GM12878 (cell line): Measurements from ENCODE around the gene PTGES3L. TPM values are rescaled to one million over a fixed set of nuclear protein-coding genes. Genes with fewer than 3 reads are reported as not detected.

Experiments used
- ATAC-seq: fragments of 200-7000 bp; cut with Tn5 transposase; 3 replicates; pipeline ENCODE4 v1.9.1; 2020; ENCODE audit warnings: mild to moderate bottlenecking, moderate library complexity
- BruUV-seq: library from RNA; stranded (reverse); fragments of 400-500 nt; replicated peaks from 2 replicates; lab custom pipeline; 2021; lab: Mats Ljungman, UMichigan
- CTCF ChIA-PET: fragments of 300-600 bp; sonication (Branson Sonifier 250); formaldehyde crosslinking; extraction: SDS; loops from one replicate; lab custom pipeline; 2021; ENCODE audit warnings: inconsistent platforms; lab: Yijun Ruan, JAX
- POLR2A ChIA-PET: fragments of 350-600 bp; formaldehyde crosslinking; extraction: SDS; loops from one replicate; lab custom pipeline; 2021; ENCODE audit warnings: inconsistent platforms; lab: Charles Lee
- RAD21 ChIA-PET: fragments of 300-600 bp; sonication (Branson Sonifier 250); formaldehyde crosslinking; loops from one replicate; lab custom pipeline; 2023; ENCODE audit warnings: antibody characterized with exemption; ENCODE audit not compliant: unreplicated experiment; lab: Charles Lee
- SMC1A ChIA-PET: fragments of 300-600 bp; sonication (Branson Sonifier 250); formaldehyde crosslinking; loops from one replicate; lab custom pipeline; 2023; ENCODE audit not compliant: unreplicated experiment, uncharacterized antibody; lab: Charles Lee
- DNase-seq: peaks from one replicate; pipeline ENCODE4 v3.0.0-alpha.2; 2011; ENCODE audit warnings: low read depth, low spot score
- FAIRE-seq: peaks from 3 replicates; lab custom pipeline; 2011; peaks lifted over from hg19 to GRCh38; lab: Jason Lieb, UNC
- H2AFZ ChIP-seq: 2 replicates; pipeline ENCODE4 v1.6.0; 2011; ENCODE audit warnings: low read depth, low read length, control low read depth; ENCODE audit not compliant: control insufficient read depth
- H3K27ac ChIP-seq: 2 replicates; pipeline ENCODE4 v1.5.1; 2011; ENCODE audit warnings: control low read depth; ENCODE audit not compliant: control insufficient read depth, insufficient read depth
- H3K27me3 ChIP-seq, 2 experiments: replicated peaks in 1 of 2; 2 replicates each; pipeline versions ENCODE4 v1.6.0 to v1.6.1; 2011; ENCODE audit warnings: low read length in 1 of 2; ENCODE audit not compliant: control insufficient read depth in 2 of 2, insufficient read depth in 2 of 2
- H3K36me3 ChIP-seq, 2 experiments: 2 replicates each; pipeline ENCODE4 v1.5.1; 2011; ENCODE audit warnings: low read length in 1 of 2; ENCODE audit not compliant: control insufficient read depth in 2 of 2, insufficient read depth in 2 of 2
- H3K4me1 ChIP-seq: 2 replicates; pipeline ENCODE4 v1.6.1; 2011; ENCODE audit warnings: mild to moderate bottlenecking, low read length, moderate library complexity, mixed read lengths; ENCODE audit not compliant: control insufficient read depth, insufficient read depth
- H3K4me2 ChIP-seq: 2 replicates; pipeline ENCODE4 v1.6.0; 2011; ENCODE audit warnings: control low read depth; ENCODE audit not compliant: control insufficient read depth, insufficient read depth
- H3K4me3 ChIP-seq: fragments of 200-600 bp; sonication (generic); 2 replicates; pipeline ENCODE4 v1.5.1; 2016
- H3K79me2 ChIP-seq: 2 replicates; pipeline ENCODE4 v1.6.0; 2011; ENCODE audit warnings: low read length; ENCODE audit not compliant: control insufficient read depth, insufficient read depth
- H3K9ac ChIP-seq: 2 replicates; pipeline ENCODE4 v1.8.0; 2011; ENCODE audit warnings: low read length, control low read depth, mixed read lengths; ENCODE audit not compliant: control insufficient read depth, insufficient read depth
- H3K9me3 ChIP-seq: replicated peaks from 3 replicates; pipeline ENCODE4 v1.5.1; 2011; ENCODE audit warnings: mild to moderate bottlenecking, low read length; ENCODE audit not compliant: control insufficient read depth, insufficient read depth
- H4K20me1 ChIP-seq: 2 replicates; pipeline ENCODE4 v1.6.0; 2011; ENCODE audit not compliant: control insufficient read depth, insufficient read depth
- BCL11A ChIP-seq: IDR thresholded peaks from 2 replicates; pipeline ENCODE4 v1.6.1; 2011; ENCODE audit warnings: low read depth, low read length
- CBFB ChIP-seq: IDR thresholded peaks from 2 replicates; pipeline ENCODE4 v1.6.1; 2016; ENCODE audit warnings: antibody characterized with exemption, low read depth
- CEBPB ChIP-seq, 2 experiments: fragments of 150-350 bp in 1 of 2; IDR thresholded peaks; 2 replicates each; pipeline ENCODE4 v1.6.1; 2012 to 2014; ENCODE audit warnings: low read depth in 2 of 2, low read length in 2 of 2, borderline replicate concordance in 1 of 2, inconsistent platforms in 1 of 2
- ELK1 ChIP-seq: IDR thresholded peaks from 2 replicates; pipeline ENCODE4 v1.6.1; 2012; ENCODE audit warnings: low read depth, low read length, improper control_type of control experiment
- ESRRA ChIP-seq: IDR thresholded peaks from 2 replicates; pipeline ENCODE4 v1.6.1; 2012; ENCODE audit warnings: mild to moderate bottlenecking, low read length, improper control_type of control experiment
- IRF5 ChIP-seq: fragments of 450-650 bp; IDR thresholded peaks from 2 replicates; pipeline ENCODE4 v1.6.1; 2017; ENCODE audit warnings: borderline replicate concordance
- KDM1A ChIP-seq: fragments of 200-600 bp; sonication (generic); IDR thresholded peaks from 2 replicates; pipeline ENCODE4 v1.6.1; 2016; ENCODE audit warnings: borderline replicate concordance
- MXI1 ChIP-seq: fragments of 150-350 bp; IDR thresholded peaks from 2 replicates; pipeline ENCODE4 v1.6.1; 2011; ENCODE audit warnings: low read depth, mild to moderate bottlenecking, inconsistent platforms, low read length, improper control_type of control experiment
- MYB ChIP-seq: fragments of 150-350 bp; IDR thresholded peaks from 2 replicates; pipeline ENCODE4 v1.6.1; 2014; ENCODE audit warnings: mild to moderate bottlenecking, low read depth, low read length, borderline replicate concordance
- POU2F2 ChIP-seq: IDR thresholded peaks from 3 replicates; pipeline ENCODE4 v1.6.1; 2011; ENCODE audit warnings: low read depth, mild to moderate bottlenecking, low read length, borderline replicate concordance
- RB1 ChIP-seq: fragments of 450-650 bp; formaldehyde crosslinking; IDR thresholded peaks from 2 replicates; pipeline ENCODE4 v1.6.1; 2017; ENCODE audit warnings: mild to moderate bottlenecking, borderline replicate concordance
- SMAD1 ChIP-seq: fragments of 450-650 bp; IDR thresholded peaks from 2 replicates; pipeline ENCODE4 v1.6.1; 2018; ENCODE audit warnings: mild to moderate bottlenecking, low read depth; ENCODE audit not compliant: partially characterized antibody
- SPI1 ChIP-seq: IDR thresholded peaks from 2 replicates; pipeline ENCODE4 v1.6.1; 2011; ENCODE audit warnings: low read depth, mild to moderate bottlenecking, low read length, moderate library complexity, borderline replicate concordance; ENCODE audit not compliant: insufficient read depth
- SRF ChIP-seq, 2 experiments: IDR thresholded peaks; 2 replicates each; pipeline ENCODE4 v1.6.1; 2011; ENCODE audit warnings: low read depth in 2 of 2, low read length in 2 of 2, mild to moderate bottlenecking in 1 of 2, moderate library complexity in 1 of 2
- STAT1 ChIP-seq: fragments of 450-650 bp; conservative IDR thresholded peaks from 2 replicates; pipeline ENCODE4 v1.6.1; 2014; ENCODE audit warnings: antibody characterized with exemption, mild to moderate bottlenecking
- WRNIP1 ChIP-seq: IDR thresholded peaks from 2 replicates; pipeline ENCODE4 v1.6.1; 2011; ENCODE audit warnings: low read depth, low read length, improper control_type of control experiment, borderline replicate concordance
- WGBS: methylation state at CpG from one replicate; pipeline ENCODE4 v1.1.6; 2016; ENCODE audit warnings: low lambda C conversion rate; ENCODE audit not compliant: insufficient replicate concordance, insufficient coverage; ENCODE audit errors: missing lambda C conversion rate; 5-methylcytosine and 5-hydroxymethylcytosine counted together
- in situ Hi-C: fragments of 300-500 bp; cut with MboI; formaldehyde crosslinking; loops from 9 replicates; pipeline ENCODE4 v1.14.3; 2018; ENCODE audit warnings: mixed read lengths
- intact Hi-C: fragments of 100-400 bp; cut with micrococcal nuclease; formaldehyde crosslinking; loops from one replicate; pipeline ENCODE4 v1.14.2; 2022; ENCODE audit not compliant: unreplicated experiment
- polyA plus RNA-seq, 11 experiments: library from polyadenylated mRNA; depleted of rRNA in 4 of 11; unstranded in 6 of 11; stranded (reverse) in 5 of 11; fragments of >200 nt; fragmentation: Nextera tagmentation in 4 of 11; fragmentation: Illumina TruSeq in 1 of 11; extraction: Ambion mirVana in 4 of 11; extraction: Trizol in 1 of 11; gene quantifications; 1 replicate in 1 of 11; 2 replicates in 10 of 11; pipeline versions ENCODE4 v1.2.1 to v1.2.3, GENCODE V29; 2011 to 2016; ENCODE audit warnings: inconsistent platforms in 2 of 11, missing spikeins in 2 of 11, low read depth in 1 of 11
- total RNA-seq, 4 experiments: library from RNA; depleted of rRNA in 3 of 4; stranded (reverse); fragments of >200 nt in 3 of 4; fragmentation: Illumina TruSeq in 1 of 4; extraction: Trizol in 1 of 4; gene quantifications; 2 replicates each; pipeline versions ENCODE4 v1.2.1 to v1.2.3, GENCODE V29; 2013 to 2021
- TF ChIP-seq, protein P1 (sequence below): fragments of 450-650 bp; IDR thresholded peaks from 2 replicates; pipeline ENCODE4 v1.6.1; 2017; ENCODE audit warnings: mild to moderate bottlenecking

The PTGES3L gene
- total and polyA plus RNA-seq, 10 of the 15 experiments (the other 5 are each of a cell fraction or from before 2014, with no cell fraction given), result 0.11 to 2.3 (median 0.98) TPM

GRCh38 chr17:43014020-43014648, 34.3 kb upstream of the PTGES3L start (continued):
- TF ChIP-seq, protein P1, sequence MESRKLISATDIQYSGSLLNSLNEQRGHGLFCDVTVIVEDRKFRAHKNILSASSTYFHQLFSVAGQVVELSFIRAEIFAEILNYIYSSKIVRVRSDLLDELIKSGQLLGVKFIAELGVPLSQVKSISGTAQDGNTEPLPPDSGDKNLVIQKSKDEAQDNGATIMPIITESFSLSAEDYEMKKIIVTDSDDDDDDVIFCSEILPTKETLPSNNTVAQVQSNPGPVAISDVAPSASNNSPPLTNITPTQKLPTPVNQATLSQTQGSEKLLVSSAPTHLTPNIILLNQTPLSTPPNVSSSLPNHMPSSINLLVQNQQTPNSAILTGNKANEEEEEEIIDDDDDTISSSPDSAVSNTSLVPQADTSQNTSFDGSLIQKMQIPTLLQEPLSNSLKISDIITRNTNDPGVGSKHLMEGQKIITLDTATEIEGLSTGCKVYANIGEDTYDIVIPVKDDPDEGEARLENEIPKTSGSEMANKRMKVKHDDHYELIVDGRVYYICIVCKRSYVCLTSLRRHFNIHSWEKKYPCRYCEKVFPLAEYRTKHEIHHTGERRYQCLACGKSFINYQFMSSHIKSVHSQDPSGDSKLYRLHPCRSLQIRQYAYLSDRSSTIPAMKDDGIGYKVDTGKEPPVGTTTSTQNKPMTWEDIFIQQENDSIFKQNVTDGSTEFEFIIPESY, result no peak
- no peak for TF ChIP-seq ESRRA
- TF ChIP-seq CEBPB (IDR thresholded peaks at IDR 0.05; ENCODE audit: borderline replicate concordance in 1 of 2, low read depth in 2 of 2, low read length in 2 of 2), result no peak
- no peak for TF ChIP-seq CBFB
- TF ChIP-seq ELK1, result no peak
- no peak for TF ChIP-seq STAT1
- no peak for TF ChIP-seq POU2F2
- no peak for TF ChIP-seq RB1
- TF ChIP-seq BCL11A, result no peak

DNA sequence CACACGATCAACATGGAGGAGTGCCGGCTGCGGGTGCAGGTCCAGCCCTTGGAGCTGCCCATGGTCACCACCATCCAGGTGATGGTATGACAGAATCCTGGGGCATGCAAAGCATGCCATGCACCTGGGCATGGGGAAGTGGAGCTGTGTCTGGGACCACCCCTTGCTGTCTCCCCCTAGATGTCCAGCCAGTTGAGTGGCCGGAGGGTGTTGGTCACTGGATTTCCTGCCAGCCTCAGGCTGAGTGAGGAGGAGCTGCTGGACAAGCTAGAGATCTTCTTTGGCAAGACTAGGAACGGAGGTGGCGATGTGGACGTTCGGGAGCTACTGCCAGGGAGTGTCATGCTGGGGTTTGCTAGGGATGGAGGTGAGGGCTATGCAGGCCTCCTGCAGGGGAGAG, 33.4 kb upstream of the PTGES3L start:
- DNase-seq, result no peak
- in situ Hi-C loops (loop anchor here (5.0 kb wide), 1 partner anchor 324 kb away; no protein-coding TSS in a partner anchor), intact Hi-C loops (no loop called here)
- no peak overlapping the region for H3K9ac ChIP-seq
- SMC1A ChIA-PET, result interaction anchor here (0.7 kb wide), 1 partner anchor 11 kb away, joined by 3 read pairs; no protein-coding TSS in a partner anchor
- no peak for FAIRE-seq
- H3K4me3 ChIP-seq, result no peak overlapping the region
- CTCF ChIA-PET, result no interaction called here
- H4K20me1 ChIP-seq, result no peaks in the 10 kb centered on the region
- H3K79me2 ChIP-seq, result peaks cover 14% of the 10 kb centered on the region
- H3K36me3 ChIP-seq, result peaks cover 8 to 21% of the 10 kb centered on the region in 2 experiments
- H3K9me3 ChIP-seq, result no peaks in the 10 kb centered on the region
- H3K27ac ChIP-seq, result no peak overlapping the region
- peaks cover 8% of the 10 kb centered on the region for H3K4me1 ChIP-seq
- RAD21 ChIA-PET, result no interaction called here
- H3K27me3 ChIP-seq, result no peaks in the 10 kb centered on the region
- 95% methylated on average over 8 of the region's 8 CpGs for WGBS
- H2AFZ ChIP-seq, result no peak overlapping the region
- BruUV-seq, result no TSS peak
- no peak for ATAC-seq
- POLR2A ChIA-PET, result interaction anchor here (1.2 kb wide), 1 partner anchor 15 kb away, joined by 4 read pairs; the partner anchor contains the start of gene RPL27
- no peak for TF ChIP-seq MXI1
- no peak for TF ChIP-seq WRNIP1
- no peak for TF ChIP-seq IRF5
- no peak for TF ChIP-seq MYB
- no peak for TF ChIP-seq KDM1A
- TF ChIP-seq SRF (IDR thresholded peaks at IDR 0.05; ENCODE audit: low read depth in 2 of 2, low read length in 2 of 2), result no peak
- TF ChIP-seq SMAD1, result no peak
- TF ChIP-seq SPI1, result no peak
- TF ChIP-seq, all 136 proteins: peak for 0
- H3K4me2 ChIP-seq, result no peak overlapping the region
